Glutamatergic neuron (in vitro differentiated cells): ENCODE results near the gene ENTPD8. TPM values are rescaled to one million over a fixed set of nuclear protein-coding genes. Genes with fewer than 3 reads are reported as not detected.

Source experiments
- DNase-seq: peaks from one replicate; pipeline ENCODE4 v3.0.0; 2022
- H3K27ac Mint-ChIP-seq: one replicate; pipeline ENCODE4 v1.8.0; 2020; ENCODE audit warnings: mild to moderate bottlenecking, mixed read lengths, inconsistent platforms; ENCODE audit not compliant: unreplicated experiment
- H3K27me3 Mint-ChIP-seq: one replicate; pipeline ENCODE4 v1.8.0; 2020; ENCODE audit warnings: mild to moderate bottlenecking, moderate library complexity, mixed read lengths, inconsistent platforms; ENCODE audit not compliant: unreplicated experiment
- H3K36me3 Mint-ChIP-seq: one replicate; pipeline ENCODE4 v1.8.0; 2020; ENCODE audit warnings: mild to moderate bottlenecking, mixed read lengths, inconsistent platforms; ENCODE audit not compliant: unreplicated experiment
- H3K4me1 Mint-ChIP-seq: one replicate; pipeline ENCODE4 v1.8.0; 2020; ENCODE audit warnings: mild to moderate bottlenecking, low read depth, mixed read lengths, inconsistent platforms; ENCODE audit not compliant: unreplicated experiment
- H3K4me3 Mint-ChIP-seq: one replicate; pipeline ENCODE4 v1.8.0; 2020; ENCODE audit warnings: mild to moderate bottlenecking, mixed read lengths, inconsistent platforms; ENCODE audit not compliant: unreplicated experiment
- H3K9me3 Mint-ChIP-seq: one replicate; pipeline ENCODE4 v1.8.0; 2020; ENCODE audit warnings: mild to moderate bottlenecking, moderate library complexity, mixed read lengths, inconsistent platforms; ENCODE audit not compliant: unreplicated experiment
- CTCF ChIP-seq: fragments of 200-600 bp; sonication (generic); IDR thresholded peaks from one replicate; pipeline ENCODE4 v1.5.0; 2021; ENCODE audit not compliant: partially characterized antibody, unreplicated experiment
- total RNA-seq: library from RNA; stranded (reverse); fragmentation: NEBNext Ultra II Directional; extraction: Animal tissue kit (Norgen Biotek cat#: 25700); gene quantifications from one replicate; pipeline ENCODE4 v1.2.1, GENCODE V29; 2021; ENCODE audit not compliant: unreplicated experiment

Gene ENTPD8
- total RNA-seq, 1 donor from 2014 or later, result 1.0 TPM

GRCh38 chr9:137428841-137429545, 12.2 kb downstream of the ENTPD8 start:
- no peak for TF ChIP-seq CTCF
- H3K4me3 Mint-ChIP-seq, result no peak overlapping the region
- peaks cover 5% of the 10 kb centered on the region for H3K27me3 Mint-ChIP-seq
- no peak overlapping the region for H3K27ac Mint-ChIP-seq
- H3K4me1 Mint-ChIP-seq, result no peaks in the 10 kb centered on the region
- H3K36me3 Mint-ChIP-seq, result no peaks in the 10 kb centered on the region
- H3K9me3 Mint-ChIP-seq, result peaks cover 3% of the 10 kb centered on the region
- no peak for DNase-seq

- no peak overlapping the region for H3K27ac Mint-ChIP-seq
These were observed 12.9 kb downstream of the ENTPD8 start for GRCh38 chr9:137428311-137428630.

GRCh38 chr9:137427454-137428310, 13.5 kb downstream of the ENTPD8 start:
- H3K36me3 Mint-ChIP-seq, result no peaks in the 10 kb centered on the region
- no peaks in the 10 kb centered on the region for H3K4me1 Mint-ChIP-seq
- no peak overlapping the region for H3K4me3 Mint-ChIP-seq
- no peak for DNase-seq
- H3K27ac Mint-ChIP-seq, result no peak overlapping the region
- no peak for TF ChIP-seq CTCF
- peaks cover 3% of the 10 kb centered on the region for H3K9me3 Mint-ChIP-seq
- peaks cover 5% of the 10 kb centered on the region for H3K27me3 Mint-ChIP-seq

More at GRCh38 chr9:137428311-137428630, 12.9 kb downstream of the ENTPD8 start:
- Mint-ChIP-seq H3K27me3 (peaks cover 5% of the 10 kb centered on the region), H3K36me3 (no peaks in the 10 kb centered on the region), H3K4me1 (no peaks in the 10 kb centered on the region), H3K9me3 (peaks cover 3% of the 10 kb centered on the region), H3K4me3 (no peak overlapping the region)
- TF ChIP-seq CTCF, result no peak
- no peak for DNase-seq

GRCh38 chr9:137426018-137426681, 15.0 kb downstream of the ENTPD8 start:
- no peak overlapping the region for H3K27ac Mint-ChIP-seq
- H3K4me3 Mint-ChIP-seq, result no peak overlapping the region
- peaks cover 8% of the 10 kb centered on the region for H3K9me3 Mint-ChIP-seq
- H3K27me3 Mint-ChIP-seq, result peaks cover 8% of the 10 kb centered on the region
- DNase-seq, result no peak
- H3K4me1 Mint-ChIP-seq, result peaks cover 3% of the 10 kb centered on the region
- no peaks in the 10 kb centered on the region for H3K36me3 Mint-ChIP-seq
- TF ChIP-seq CTCF, result no peak
